GM21360 (cell line): ENCODE results near the gene LRP5.
"Not testable (repeated sequence)": the region's sequence is repeated elsewhere in the genome, so short reads cannot be mapped to it uniquely, and the experiment has no call there.

Experiments used
- ATAC-seq: cut with Tn5 transposase; IDR thresholded peaks from one replicate; pipeline ENCODE4 v1.9.1; 2021; ENCODE audit warnings: mild to moderate bottlenecking, moderate library complexity; ENCODE audit not compliant: unreplicated experiment

Gene LRP5

DNA sequence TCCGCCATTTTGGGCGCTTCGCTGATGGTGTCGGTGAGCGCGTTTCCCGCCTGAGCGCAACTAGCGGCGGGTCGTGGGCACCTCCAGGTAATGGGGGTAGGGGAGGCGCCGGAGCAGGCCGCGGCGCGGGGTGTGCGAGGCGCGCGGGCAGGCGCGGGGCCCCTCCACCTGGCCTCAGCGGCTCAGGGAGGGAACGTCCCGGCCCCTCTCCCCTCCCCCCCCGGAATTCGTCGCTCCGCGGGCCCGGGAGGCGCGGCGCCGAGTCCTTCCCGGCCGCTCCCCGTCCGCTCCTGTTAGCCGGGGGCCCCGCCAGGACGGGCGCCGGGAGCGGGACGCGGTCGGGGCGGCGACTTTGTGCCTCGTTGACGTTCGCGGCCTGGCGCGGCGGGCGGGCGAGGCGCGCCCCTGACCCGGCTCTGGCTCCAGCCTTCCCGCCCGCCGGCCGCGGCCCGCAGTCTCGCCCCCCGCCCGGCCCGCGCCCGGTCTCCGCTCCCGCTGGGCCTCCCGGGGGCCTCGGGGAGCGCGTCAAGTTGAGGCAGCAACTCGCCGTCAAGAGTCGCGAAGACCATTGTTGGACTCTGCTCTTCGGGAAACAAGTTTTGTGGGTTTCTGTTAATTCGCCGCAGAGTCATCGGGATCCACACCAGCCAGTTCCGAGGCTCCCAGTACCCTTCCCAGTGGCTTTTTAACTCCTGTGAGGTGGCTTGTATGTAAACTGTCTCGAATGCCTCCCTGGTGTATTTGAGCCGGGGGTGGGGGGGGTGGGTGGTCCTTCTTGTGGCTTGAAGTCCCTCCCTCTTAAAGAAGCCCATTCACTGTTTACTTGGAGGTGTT is 148.6 kb downstream of the LRP5 start, which contains the start of gene PPP6R3:
PPP6R3 (plus strand) TSS at position 12 of the 834 bp plus-strand sequence. CDS start 76,913 bp downstream, outside the sequence.
- ATAC-seq = peak; percentile 14

DNA sequence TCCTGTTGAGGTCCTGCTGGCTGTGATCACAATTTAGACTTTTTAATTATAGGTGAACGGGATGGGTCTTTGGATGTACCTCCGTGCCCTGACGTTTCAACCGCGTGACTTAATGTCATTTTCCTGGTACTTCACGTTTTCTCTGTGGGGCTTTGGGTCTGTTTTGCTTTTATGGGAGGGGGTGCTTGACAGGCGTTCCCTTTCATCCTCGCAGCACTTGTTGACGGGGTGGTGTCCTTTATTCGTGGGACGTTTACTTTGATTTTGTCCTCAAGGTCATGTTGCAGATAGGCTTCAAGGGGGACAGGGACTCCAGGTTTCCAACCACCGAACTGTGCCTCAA is 149.2 kb downstream of the LRP5 start:
- ATAC-seq = no peak

DNA sequence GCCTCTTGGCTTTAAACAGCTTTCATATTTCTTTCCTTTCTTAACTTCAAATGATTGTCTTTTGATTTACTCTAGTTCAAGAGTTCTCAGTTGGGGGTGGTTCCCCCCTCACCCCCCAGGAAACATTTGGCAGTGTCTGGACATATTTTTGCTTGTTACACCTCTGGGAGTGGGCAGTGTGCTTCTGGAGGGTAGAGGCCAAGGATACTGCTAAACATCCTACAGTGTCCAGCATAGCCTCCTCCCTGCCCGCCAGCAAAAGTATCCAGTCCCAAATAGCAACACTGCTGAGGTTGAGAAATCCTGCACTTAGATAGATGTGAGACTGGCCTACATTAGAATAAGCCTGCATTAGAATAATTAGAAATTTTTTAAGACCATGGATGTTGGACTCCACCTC is 151.3 kb downstream of the LRP5 start:
- no peak for ATAC-seq

DNA sequence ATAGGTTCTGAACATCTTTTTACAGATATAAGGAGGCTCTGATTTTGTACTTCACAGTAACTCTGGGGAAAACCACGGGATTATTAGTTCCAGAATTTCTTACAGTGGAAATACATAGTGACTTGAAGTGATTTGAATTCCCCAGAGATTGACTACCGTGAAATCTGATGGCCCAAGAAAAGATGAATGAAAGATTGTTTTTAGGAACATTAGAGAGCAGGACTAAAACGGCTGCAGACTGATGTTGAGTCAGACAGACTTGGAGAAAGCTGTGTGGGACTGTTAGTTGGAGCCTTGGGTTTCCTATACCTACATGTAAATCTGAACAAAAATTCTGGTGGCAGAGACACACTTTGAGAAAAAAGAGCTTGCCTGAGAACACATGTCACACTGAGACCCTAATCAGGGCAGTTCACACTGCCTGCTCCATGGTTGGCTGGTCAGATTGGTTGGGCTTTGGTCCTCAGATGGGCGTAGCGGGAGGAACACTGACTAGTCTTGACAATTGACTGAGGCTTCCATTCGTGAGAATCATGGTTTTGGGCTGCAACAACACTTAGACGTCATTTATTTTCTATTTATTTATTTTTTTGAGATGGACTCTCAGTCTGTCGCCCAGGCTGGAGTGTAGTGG is 154.9 kb downstream of the LRP5 start:
- no peak for ATAC-seq

DNA sequence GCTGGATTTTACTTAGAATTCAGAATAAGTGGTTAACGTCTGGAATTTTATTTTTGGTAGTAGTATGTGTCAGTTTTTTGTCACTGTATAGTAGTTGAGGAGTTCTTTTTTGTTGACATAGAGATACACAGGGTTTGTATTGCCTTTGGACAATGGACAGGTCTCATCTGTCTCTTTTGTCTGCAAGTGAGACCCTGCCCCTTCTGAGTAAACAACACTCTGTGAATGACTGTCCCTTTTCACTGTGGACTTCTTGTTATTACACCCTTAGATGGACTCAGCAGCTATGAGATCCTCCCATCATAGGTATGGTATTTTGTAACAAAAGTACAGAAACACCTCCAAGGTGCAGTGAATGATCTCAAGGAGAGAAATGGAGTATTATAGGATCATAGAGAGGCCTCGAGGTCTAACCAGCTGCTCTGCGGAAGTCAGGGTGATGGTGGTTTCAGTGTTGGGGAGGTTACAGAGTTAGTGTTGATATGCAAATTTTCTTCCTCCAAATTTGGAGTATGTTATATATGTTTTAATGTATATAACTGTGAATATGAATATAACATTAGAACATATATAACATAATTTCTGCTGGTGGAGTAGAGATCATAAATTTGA is 155.9 kb downstream of the LRP5 start:
- ATAC-seq = no peak

DNA sequence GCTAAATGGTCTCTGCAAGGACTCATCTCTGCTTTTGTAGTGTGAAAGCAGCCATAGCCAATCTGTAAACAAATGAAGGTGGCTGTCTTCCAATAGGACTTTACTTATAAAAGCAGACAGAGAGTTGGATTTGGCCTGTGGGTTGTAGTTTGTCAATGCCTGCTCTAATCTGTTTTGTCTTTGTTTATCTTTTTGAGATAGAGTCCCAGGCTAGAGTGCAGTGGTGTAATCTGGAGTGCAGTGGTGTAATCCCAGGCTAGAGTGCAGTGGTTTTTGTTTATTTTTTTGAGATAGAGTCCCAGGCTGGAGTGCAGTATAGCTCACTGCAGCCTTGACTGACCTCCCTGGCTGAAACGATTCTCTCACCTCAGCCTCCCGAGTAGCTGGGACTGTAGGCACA is 156.7 kb downstream of the LRP5 start:
- ATAC-seq = no peak

DNA sequence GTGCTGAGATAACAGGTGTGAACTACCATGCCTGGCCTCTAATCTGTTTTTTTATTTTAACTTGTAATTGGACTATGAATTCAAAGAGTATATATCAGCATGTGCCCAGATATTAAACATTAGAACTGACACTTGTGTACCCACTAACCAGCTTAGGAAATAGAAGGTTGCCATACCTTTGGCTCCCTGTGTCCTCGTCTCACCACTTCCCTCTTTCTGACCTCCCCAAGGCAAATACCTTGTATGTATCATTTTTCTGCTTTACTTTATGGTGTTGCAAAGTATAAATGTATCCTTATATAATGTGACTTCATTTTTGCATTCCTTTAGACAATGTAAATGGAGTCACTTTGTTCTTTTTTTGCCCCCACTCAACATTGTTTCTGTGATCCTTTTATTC is 157.3 kb downstream of the LRP5 start:
- no peak for ATAC-seq

DNA sequence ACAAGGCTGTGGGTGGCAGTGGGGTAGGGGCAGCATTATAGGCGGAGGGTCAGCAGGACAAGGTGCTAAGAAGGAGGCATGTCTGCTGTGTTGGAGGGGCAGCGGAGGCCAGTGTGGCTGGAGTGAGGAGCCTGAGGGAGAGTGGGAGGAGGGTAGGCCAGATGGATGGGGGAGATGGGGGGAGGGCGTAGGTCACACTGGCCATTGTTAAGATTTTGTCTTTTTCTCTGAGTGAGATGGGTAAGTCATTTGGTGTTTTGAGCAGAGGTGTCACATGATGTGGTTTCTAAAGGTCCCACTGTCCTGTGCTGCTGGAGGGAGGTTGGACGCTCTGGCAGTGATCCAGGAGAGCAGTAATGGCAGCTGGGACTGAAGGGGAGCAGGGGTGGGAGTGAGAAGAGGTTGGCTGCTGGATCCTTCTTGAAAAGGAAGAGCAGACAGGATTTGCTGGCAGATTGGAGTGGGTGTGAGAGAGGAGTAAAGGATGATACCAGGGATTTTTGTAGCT is 158.0 kb downstream of the LRP5 start:
- no peak for ATAC-seq

DNA sequence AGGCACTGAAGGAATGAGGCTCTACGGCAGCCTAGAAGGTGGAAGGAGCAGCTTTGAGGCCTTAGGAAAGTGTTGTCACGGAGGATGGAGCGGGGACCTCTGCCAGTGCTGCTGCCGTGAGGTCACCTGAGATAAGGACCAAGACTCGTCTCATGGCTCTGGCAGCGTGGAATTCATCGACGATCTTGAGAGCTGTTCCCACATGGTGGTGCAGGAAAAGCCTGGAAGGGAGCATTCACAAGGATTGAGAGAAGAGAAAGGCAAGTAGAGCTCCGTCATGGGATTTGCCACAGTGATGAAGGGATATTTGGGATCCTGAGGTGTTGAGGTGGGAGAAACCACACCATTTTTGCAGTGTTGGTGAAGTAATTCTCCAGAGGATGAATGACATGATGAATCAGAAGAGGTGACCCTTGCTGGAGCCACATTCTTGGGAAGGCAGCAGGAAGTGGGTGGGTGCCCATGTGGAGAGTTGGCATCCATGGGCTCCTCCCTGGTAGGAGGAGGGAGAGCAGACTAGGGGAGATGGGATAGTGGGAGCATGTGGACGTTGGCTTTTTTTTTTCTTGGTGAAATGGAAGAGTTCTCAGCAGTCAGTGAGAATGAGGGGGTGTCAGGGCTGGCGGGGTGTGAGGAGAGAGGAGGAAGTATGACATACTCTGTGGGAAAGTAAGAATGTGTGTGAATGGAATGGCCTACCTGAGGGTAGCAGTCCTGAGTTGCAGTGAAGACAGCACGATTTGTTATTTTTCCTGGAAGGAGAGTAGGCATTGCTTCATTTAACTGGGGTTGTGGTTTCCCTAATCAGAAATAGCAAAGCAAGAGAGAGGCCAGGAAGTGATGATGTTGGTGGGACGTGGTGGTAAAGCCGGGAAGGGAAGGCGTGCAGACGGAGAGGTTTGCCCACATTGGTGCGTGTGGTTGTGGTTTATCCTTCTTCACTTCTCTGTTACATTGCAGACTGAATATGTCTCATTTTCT is 159.3 kb downstream of the LRP5 start:
- no peak for ATAC-seq

DNA sequence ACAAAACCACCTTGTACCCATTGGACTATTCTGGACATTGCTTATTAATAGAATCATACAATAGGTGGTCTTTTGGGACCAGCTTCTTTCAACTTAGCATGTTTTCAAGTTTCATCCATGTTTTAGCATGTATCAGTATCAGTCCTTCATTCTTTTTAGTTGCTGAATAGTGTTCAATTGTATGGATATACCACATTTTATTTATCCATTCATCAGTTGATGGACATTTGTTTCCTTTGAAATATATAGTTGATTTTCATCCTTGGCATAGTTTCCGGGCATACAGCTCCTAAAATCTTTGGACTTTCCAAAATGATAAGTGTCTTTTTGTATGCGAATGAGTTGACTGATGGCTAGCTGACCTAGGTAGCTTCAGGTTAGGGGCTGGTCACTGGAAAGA is 160.4 kb downstream of the LRP5 start:
- no peak for ATAC-seq

DNA sequence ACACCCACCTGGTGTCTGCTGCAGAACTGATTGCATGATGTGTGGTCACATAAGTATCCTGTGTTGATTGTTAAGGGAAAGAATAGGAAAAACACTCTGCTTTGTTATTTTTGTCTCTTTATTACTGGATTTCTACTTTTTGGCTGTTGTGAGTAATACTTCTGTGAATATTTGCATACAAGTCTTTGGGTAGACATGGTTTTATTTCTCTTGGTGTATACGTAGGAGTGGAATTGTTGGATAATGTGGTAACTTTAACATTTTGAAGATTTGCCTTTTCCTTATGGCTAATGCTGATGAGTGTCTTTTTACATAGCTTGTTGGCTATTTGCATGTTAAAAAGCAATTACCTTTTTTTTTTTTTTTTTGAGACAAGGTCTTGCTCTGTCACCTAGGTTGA is 161.3 kb downstream of the LRP5 start:
- no peak for ATAC-seq

DNA sequence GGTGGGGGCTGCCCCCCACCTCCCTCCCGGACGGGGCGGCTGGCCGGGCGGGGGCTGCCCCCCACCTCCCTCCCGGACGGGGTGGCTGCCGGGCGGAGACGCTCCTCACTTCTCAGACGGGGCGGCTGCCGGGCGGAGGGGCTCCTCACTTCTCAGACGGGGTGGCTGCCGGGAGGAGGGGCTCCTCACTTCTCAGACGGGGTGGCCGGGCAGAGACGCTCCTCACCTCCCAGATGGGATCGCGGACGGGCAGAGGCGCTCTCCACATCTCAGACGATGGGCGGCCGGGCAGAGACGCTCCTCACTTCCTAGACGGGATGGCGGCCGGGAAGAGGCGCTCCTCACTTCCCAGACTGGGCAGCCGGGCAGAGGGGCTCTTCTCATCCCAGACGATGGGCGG is 163.2 kb downstream of the LRP5 start:
- ATAC-seq = not testable (repeated sequence)

DNA sequence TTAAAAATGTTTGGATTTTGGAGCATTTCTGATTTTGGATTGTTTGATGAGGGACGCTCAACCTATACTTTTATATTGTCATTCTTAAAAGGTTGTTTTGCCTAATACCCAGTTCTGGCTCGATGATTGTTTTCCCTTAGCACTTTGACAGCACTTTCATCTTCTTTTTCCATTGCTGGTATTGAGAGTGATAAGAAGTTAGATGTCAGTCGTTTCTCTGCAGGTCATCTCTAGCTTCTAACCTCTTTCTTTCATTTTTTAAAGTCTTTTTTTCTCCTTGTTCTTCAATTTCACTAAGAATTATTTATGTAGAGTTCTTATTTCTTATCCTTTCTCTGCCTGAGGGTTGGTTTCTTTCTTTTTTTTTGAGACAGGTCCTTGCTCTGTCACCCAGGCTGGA is 167.0 kb downstream of the LRP5 start:
- ATAC-seq = no peak

DNA sequence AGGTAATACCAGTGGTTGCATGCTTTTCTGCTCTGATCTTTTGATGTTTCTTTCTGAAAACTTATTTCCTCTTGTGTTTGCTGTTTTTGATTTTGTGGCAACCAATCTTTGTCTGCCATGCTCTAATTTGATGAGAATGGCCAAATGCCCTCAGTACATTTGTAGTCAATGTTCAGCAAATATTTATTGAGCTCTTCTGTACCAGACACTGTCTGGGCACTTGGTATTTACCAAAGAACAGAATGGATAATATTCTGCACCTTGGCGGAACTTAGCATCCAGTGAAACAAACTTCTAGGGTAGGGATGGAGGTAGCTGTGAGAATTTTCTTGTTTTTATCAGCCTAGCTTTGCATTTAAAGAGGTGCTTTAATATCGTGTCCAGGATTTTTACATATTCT is 167.8 kb downstream of the LRP5 start:
- no peak for ATAC-seq

DNA sequence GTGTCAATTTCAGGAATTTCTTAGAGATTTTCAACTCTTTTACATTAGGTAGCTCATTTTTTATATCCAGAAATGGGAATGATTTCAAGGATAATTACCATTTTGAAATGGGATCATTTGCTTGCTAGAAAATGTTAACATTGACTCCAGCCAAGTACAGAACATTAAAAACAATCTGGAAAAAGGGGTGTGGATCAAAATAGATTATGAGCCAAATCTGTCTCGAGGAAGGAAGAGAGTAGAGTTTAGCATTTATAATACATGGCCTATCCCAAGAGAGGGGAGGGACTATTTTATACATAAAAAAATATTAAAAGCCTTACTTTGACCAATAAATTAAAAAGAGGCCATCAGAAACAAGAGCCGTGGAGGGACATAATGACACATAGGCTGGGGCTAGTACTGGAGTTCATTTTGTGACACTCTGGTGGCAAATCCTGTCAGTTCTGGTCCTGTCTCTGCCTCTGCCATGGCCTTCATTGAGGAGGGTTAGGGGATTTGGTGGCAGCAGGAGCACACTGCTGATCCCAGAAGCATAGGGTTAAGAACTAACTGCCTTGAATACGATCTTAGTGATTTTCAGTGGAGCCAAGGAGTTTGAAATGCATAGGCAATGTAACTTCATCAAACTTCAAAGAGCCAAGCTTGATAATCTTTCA is 168.6 kb downstream of the LRP5 start:
- ATAC-seq = no peak

DNA sequence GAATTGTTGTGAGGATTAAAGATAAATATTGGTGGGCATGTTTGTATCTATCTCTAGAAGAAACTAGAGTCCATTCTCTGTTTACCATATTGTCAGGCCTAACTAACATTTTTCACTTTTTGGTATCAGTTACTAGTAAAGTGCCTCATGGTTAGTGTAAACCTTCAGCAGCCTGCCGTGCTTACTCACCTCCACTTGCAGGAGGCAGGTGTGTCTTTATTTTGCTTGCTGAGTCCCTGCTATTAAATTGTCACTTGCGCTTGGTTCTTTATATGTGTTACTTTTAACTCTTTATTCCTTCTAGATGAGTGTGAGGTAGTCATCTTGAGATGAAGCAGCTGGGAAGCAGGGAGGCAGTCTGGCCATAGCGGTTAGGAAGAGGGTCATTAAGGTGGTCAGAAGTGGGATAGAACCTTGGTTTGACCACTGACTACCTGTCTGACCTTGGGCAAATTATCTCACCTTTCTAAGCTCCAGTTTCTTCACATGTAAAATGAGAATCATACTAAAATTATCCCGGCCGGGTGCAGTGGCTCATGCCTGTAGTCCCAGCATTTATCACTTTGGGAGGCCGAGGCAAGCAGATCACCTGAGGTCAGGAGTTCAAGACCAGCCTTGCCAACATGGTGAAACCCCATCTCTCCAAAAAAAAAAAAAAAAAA is 169.3 kb downstream of the LRP5 start:
- ATAC-seq = no peak

DNA sequence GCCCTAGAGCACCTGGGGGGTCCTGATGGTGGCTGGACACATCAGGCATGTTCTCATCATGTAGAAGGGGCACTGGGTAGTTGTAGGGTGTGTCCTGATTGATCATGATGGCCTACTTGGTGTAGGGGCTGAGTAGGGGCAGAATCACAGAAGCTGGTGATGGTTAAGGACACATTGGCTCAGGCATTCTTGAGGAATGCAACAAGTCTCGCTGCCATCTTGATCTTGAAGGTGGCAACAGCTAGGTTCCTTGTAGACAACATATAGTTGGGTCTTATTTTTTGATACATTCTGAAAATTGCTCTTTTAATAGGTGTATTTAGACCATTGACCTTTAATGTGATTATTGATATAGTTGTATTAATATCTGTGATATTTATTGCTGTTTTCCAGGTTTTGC is 176.2 kb downstream of the LRP5 start:
- ATAC-seq = no peak

DNA sequence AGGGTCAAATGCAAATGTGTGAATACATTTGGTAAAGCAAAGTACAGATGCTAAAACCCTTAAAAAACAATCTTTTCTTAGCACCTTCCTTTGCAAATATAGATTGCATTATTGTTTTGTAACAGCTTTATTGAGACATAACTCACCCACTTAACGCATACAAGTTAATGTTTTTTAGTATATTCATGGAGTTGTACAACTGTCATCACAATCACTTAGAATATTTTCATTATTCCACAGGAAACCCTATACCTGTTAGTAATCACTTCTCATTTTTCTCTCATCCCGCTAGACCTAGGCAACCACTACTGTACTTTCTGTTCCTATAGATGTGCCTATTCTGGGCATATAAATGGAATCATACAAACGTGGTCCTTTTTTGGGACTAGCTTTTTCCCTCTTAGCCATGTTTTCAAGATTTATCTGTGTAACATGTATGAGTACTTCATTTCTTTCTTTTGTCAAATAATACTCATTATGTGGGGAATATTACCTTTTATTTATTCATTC is 182.9 kb downstream of the LRP5 start:
- no peak for ATAC-seq

DNA sequence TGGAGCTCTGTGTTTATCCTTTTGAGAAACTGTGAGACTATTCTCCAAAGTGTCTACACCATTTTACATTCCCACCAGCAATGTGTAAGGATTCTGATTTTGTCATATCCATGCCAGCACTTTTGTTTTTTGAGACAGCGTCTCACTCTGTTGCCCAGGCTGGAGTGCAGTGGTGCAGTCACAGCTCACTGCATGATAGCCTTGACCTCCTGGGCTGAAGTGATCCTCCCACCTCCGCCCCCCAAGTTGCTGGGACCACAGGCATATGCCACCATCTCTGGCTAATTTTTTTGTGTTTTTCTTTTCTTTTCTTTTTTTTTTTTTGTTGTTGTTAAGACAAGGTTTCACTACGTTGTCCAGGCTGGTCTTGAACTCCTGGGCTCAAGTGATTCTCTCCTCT is 183.5 kb downstream of the LRP5 start:
- ATAC-seq = no peak

DNA sequence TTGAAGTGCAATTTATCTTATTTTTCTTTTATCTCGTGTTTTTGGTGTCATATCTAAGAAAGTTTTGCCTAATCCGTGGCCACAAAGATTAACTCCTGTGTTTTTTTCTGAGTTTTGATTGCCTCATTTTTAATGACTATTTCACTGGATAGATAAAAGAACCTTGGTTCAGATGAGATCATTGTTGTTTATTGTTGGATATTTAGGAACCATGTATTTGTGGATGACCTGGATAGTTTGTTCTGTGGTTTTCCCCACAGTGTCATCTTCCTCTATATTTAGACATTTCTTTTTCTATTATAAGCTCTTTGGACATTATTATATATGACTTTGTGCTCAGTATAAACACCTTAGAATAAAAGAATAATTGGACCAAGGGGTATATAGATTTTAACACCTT is 185.4 kb downstream of the LRP5 start:
- no peak for ATAC-seq
